Activated CD8-positive, alpha-beta memory T cell treated with anti-CD3 and anti-CD28 coated beads, Interleukin-2, amount 50 U/mL, for 4 hours (primary cell): ENCODE results near the gene NR1I2.

ENCODE experiments used
- DNase-seq: peaks from one replicate; pipeline ENCODE4 v3.0.0-alpha.2; 2020

Gene NR1I2

GRCh38 chr3:119781330-119782198, at the start of gene NR1I2:
Gene NR1I2, plus strand, starts transcription at chr3:119782101.
- no peak for DNase-seq

GRCh38 chr3:119733812-119734211, 48.1 kb upstream of the NR1I2 start:
- no peak for DNase-seq

- DNase-seq, result no peak
Measured at GRCh38 chr3:119738741-119739140, 43.2 kb upstream of the NR1I2 start.

GRCh38 chr3:119741657-119742590, 40.0 kb upstream of the NR1I2 start:
- DNase-seq, result no peak

GRCh38 chr3:119743921-119744320, 38.0 kb upstream of the NR1I2 start:
- no peak for DNase-seq

- no peak for DNase-seq
Measured at GRCh38 chr3:119745942-119746341, 36.0 kb upstream of the NR1I2 start.

- DNase-seq, result no peak
Measured at GRCh38 chr3:119746423-119746822, 35.5 kb upstream of the NR1I2 start.

GRCh38 chr3:119747357-119747756, 34.5 kb upstream of the NR1I2 start:
- DNase-seq, result no peak

GRCh38 chr3:119748991-119749390, 32.9 kb upstream of the NR1I2 start:
- no peak for DNase-seq

- no peak for DNase-seq
Measured at GRCh38 chr3:119751423-119751822, 30.5 kb upstream of the NR1I2 start.

GRCh38 chr3:119759962-119760361, 21.9 kb upstream of the NR1I2 start:
- no peak for DNase-seq

- no peak for DNase-seq
Measured at GRCh38 chr3:119762876-119763275, 19.0 kb upstream of the NR1I2 start.

- no peak for DNase-seq
Measured at GRCh38 chr3:119763466-119763865, 18.4 kb upstream of the NR1I2 start.

GRCh38 chr3:119765239-119765638, 16.7 kb upstream of the NR1I2 start:
- DNase-seq, result no peak

- DNase-seq, result no peak
Measured at GRCh38 chr3:119767936-119768601, 13.8 kb upstream of the NR1I2 start.

- no peak for DNase-seq
Measured at GRCh38 chr3:119768668-119769393, 13.1 kb upstream of the NR1I2 start.

- no peak for DNase-seq
Measured at GRCh38 chr3:119769394-119770149, 12.3 kb upstream of the NR1I2 start.

GRCh38 chr3:119774444-119774843, 7.5 kb upstream of the NR1I2 start:
- no peak for DNase-seq

- DNase-seq, result no peak
Measured at GRCh38 chr3:119776304-119776703, 5.6 kb upstream of the NR1I2 start.

- DNase-seq, result no peak
Measured at GRCh38 chr3:119778176-119778575, 3.7 kb upstream of the NR1I2 start.

GRCh38 chr3:119778811-119779210, 3.1 kb upstream of the NR1I2 start:
- DNase-seq, result no peak
